Heart left ventricle (tissue), 13 donors: Measurements from ENCODE around the gene CDH6.

Experiments
- POLR2A ChIP-seq, 2 donors: fragments of 450-650 bp; IDR thresholded peaks; one replicate each; pipeline ENCODE4 v1.6.1; 2017; ENCODE audit warnings: antibody characterized with exemption in 2 of 2, mild to moderate bottlenecking in 2 of 2, moderate library complexity in 2 of 2
- TF ChIP-seq, protein P1 (sequence below), 12 donors: fragments of 200-600 bp; sonication (generic) in 4 of 12; IDR thresholded peaks; one replicate each; pipeline versions ENCODE4 v1.5.0 to v1.8.0; 2018 to 2022; ENCODE audit warnings: antibody characterized with exemption in 12 of 12, mild to moderate bottlenecking in 5 of 12
- donor health status: ischemic (EF 13 %, LVEDD 7.1; RV severe dilation, severe dysfunction).
- donor health status: DM: no; HTN: yes; CAD: no.
- donor health status: DM: no; HTN: no; CAD: no.
- donor health status: ischemic (EF 25% LVEDD 6.9; RV normal size, moderate dysfunction).
- donor health status: ischemic (EF 25% LVEDD 5.7; RV mildly dilated, moderate dysfunction).
- donor health status: ischemic (EF 35%, LVEDD 5.7; RV mildly dilated, moderate dysfunction).
- donor health status: nonischemic (EF 11% LVEDD 7.7; RV severe dilation, severe dysfunction).
- donor health status: DM: yes; HTN: yes; CAD: no.
- donor health status: PGD.
- donor health status: ischemic (EF 29% LVEDD 5.4; RV normal size, mild dysfunction).
- donor health status: nonischemic (EF 23%, LVEDD 6.1; RV moderate dilation, normal function).

DNA sequence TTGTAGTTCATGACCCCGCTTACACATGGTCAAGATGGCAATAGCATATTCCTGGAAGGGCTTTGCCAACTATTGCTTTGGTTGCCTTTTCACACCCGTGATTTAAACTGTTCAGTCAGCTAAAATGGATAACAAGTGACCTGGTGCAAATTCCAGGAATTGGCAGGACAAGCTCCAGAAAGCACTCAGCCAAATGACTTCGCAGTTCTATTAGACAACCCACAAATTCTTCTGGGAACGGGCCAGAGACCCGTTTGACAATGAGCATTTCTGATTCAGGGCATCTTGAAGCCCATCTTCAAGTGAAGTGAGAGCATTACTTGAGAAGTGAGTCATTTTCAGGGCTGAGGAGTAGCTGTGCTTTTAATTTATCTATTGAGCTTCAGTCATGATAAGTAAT, 173.5 kb downstream of the CDH6 start:
- TF ChIP-seq, protein P1, sequence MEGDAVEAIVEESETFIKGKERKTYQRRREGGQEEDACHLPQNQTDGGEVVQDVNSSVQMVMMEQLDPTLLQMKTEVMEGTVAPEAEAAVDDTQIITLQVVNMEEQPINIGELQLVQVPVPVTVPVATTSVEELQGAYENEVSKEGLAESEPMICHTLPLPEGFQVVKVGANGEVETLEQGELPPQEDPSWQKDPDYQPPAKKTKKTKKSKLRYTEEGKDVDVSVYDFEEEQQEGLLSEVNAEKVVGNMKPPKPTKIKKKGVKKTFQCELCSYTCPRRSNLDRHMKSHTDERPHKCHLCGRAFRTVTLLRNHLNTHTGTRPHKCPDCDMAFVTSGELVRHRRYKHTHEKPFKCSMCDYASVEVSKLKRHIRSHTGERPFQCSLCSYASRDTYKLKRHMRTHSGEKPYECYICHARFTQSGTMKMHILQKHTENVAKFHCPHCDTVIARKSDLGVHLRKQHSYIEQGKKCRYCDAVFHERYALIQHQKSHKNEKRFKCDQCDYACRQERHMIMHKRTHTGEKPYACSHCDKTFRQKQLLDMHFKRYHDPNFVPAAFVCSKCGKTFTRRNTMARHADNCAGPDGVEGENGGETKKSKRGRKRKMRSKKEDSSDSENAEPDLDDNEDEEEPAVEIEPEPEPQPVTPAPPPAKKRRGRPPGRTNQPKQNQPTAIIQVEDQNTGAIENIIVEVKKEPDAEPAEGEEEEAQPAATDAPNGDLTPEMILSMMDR (IDR thresholded peaks at IDR 0.05), result no peak
- TF ChIP-seq POLR2A (IDR thresholded peaks at IDR 0.05), result no peak
